Astrocyte of the cerebellum (primary cell): ENCODE results near the gene GMPR2.

Source experiments
- DNase-seq: peaks from one replicate; pipeline ENCODE4 v3.0.0-alpha.2; 2011; ENCODE audit warnings: low read depth
- H3K4me3 ChIP-seq: 2 replicates; pipeline ENCODE4 v1.5.1; 2011; ENCODE audit warnings: mild to moderate bottlenecking, low read depth, low read length, moderate library complexity
- in situ Hi-C: cut with HindIII; loops from 2 replicates; pipeline ENCODE4 v1.10.0; 2017; ENCODE audit warnings: low sequenced_read_pairs
- TF ChIP-seq, protein P1 (sequence below): IDR thresholded peaks from 2 replicates; pipeline ENCODE4 v1.5.1; 2012; ENCODE audit warnings: low read length, low read depth, moderate library complexity, mild to moderate bottlenecking; ENCODE audit errors: missing control alignments

The GMPR2 gene

GRCh38 chr14:24187539-24187915 lies 45.2 kb upstream of the GMPR2 start:
- no peak for DNase-seq
- TF ChIP-seq, protein P1, sequence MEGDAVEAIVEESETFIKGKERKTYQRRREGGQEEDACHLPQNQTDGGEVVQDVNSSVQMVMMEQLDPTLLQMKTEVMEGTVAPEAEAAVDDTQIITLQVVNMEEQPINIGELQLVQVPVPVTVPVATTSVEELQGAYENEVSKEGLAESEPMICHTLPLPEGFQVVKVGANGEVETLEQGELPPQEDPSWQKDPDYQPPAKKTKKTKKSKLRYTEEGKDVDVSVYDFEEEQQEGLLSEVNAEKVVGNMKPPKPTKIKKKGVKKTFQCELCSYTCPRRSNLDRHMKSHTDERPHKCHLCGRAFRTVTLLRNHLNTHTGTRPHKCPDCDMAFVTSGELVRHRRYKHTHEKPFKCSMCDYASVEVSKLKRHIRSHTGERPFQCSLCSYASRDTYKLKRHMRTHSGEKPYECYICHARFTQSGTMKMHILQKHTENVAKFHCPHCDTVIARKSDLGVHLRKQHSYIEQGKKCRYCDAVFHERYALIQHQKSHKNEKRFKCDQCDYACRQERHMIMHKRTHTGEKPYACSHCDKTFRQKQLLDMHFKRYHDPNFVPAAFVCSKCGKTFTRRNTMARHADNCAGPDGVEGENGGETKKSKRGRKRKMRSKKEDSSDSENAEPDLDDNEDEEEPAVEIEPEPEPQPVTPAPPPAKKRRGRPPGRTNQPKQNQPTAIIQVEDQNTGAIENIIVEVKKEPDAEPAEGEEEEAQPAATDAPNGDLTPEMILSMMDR = no peak
- H3K4me3 ChIP-seq = peak overlapping the region; percentile 73
- in situ Hi-C loops = no loop called here

- peak within 1 kb of the TSS; percentile 73 for H3K4me3 ChIP-seq
- TF ChIP-seq, protein P1 = no peak
- peak; percentile 95 for DNase-seq
- in situ Hi-C loops = no loop called here
These were observed 44.3 kb upstream of the GMPR2 start, which contains the start of gene IPO4 for GRCh38 chr14:24188251-24189058. Gene IPO4, minus strand, starts transcription at chr14:24188816. Its CDS starts 29 bp downstream, at chr14:24188787.

DNA sequence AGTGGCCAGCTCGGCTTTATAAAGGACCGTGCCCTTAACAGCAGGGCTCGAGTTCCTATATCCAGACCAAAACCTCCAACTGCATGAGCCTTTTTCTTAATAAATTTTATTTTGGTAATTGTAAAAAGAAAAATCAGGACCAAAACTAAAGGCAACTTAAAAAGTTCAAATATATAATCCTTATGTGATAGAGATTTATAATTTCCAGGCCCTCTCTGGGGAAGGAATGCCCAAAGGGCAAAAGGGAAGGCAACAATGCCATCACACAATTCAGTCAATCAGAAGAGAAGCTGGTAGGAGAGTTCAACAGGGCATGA lies 43.7 kb upstream of the GMPR2 start:
- DNase-seq = no peak
- TF ChIP-seq, protein P1 = no peak
- in situ Hi-C loops = no loop called here
- H3K4me3 ChIP-seq = peak overlapping the region; percentile 73

DNA sequence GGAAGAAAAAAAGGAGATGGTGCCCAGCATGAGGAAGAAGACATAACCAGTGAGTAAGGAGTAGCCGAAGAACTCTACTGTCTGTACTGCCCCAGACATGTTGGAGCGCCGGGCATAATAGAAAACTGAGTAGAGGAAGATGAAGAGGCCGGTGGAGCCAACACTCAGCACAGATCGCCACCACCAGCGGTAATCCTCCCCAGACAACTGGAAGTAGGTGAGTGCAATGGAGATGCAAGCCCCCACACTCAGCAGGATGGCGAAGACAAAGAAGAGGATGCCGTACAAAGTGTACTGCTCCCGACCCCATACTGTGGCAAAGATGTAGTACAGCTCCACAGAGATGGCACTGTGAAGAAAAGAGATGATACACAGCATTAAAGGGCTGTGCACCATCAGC lies 43.3 kb upstream of the GMPR2 start:
- no peak overlapping the region for H3K4me3 ChIP-seq
- no peak for DNase-seq
- in situ Hi-C loops = no loop called here
- TF ChIP-seq, protein P1 = no peak

DNA sequence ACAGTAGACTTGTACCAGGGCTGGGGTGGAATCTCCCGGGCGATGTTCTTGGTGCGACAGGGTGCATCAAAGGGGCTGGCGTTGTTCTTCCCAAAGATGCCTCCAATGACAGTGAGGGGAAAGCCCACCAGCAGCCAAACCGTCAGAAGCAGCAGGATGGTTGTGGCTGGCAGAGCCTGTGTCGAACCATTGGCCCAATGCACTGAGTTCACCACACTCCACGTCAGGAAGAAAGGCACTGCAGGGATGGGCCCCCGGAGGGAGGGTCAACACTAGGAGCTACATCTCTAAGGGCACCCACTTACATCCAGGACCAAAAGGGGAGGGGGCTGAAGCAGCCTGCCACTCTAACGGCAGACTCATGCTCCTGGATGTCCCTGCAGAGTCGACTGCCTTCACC lies 42.3 kb upstream of the GMPR2 start:
- in situ Hi-C loops = no loop called here
- TF ChIP-seq, protein P1 = no peak
- no peak overlapping the region for H3K4me3 ChIP-seq
- DNase-seq = no peak

GRCh38 chr14:24192933-24193332 lies 39.8 kb upstream of the GMPR2 start:
- in situ Hi-C loops = no loop called here
- no peak for DNase-seq
- TF ChIP-seq, protein P1 = no peak
- H3K4me3 ChIP-seq = no peak overlapping the region
